ENCODE measurements around the gene CCDC117.
"Not testable (repeated sequence)": the region's sequence is repeated elsewhere in the genome, so short reads cannot be mapped to it uniquely, and the experiment has no call there.

Gene CCDC117

DNA sequence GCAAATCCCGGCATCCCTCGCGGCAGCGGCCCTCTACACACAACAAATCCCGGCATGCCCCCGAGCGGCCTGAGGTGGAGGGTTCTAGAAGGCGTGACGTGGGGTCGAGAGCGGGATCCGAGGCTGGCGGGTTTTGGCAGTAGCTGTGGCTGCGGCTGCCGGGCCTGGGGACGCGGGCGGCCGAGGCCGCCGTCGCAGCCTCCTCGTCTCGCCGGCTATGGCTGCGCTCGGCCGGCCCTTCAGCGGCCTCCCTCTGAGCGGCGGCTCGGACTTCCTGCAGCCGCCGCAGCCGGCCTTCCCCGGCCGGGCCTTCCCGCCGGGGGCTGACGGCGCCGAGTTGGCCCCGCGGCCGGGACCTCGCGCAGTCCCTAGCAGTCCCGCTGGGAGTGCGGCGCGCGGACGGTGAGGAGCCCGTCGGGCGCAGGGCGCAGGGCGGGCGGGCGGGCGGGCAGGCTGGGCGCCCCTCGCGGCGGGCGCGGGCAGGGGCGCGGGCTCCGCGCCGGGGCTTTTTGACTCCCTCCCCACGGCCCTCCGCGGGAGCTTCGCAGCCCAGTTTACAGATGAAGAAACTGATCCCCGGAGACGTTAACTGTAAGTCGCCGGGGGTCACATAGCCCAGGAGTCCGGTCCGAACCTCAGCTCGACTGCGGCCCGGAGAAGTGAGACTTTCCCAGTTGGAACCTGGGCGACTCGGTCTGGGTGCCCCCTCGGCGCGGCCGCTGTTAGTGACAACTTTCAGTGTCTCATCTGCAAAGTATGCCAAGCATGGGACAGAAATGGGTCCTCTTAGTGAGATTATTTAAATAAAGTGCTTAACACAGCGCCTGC is at the start of gene CCDC117:
TSS of gene CCDC117 (plus strand) at position 63 of the 828 bp plus-strand sequence. CDS start at position 218, 155 bp downstream.
- DNase-seq: peak; percentile 95

- no peak for DNase-seq
Measured at GRCh38 chr22:28728002-28728401, 44.5 kb upstream of the CCDC117 start.

- no peak for DNase-seq
Measured at GRCh38 chr22:28728621-28729313, 43.7 kb upstream of the CCDC117 start.

DNA sequence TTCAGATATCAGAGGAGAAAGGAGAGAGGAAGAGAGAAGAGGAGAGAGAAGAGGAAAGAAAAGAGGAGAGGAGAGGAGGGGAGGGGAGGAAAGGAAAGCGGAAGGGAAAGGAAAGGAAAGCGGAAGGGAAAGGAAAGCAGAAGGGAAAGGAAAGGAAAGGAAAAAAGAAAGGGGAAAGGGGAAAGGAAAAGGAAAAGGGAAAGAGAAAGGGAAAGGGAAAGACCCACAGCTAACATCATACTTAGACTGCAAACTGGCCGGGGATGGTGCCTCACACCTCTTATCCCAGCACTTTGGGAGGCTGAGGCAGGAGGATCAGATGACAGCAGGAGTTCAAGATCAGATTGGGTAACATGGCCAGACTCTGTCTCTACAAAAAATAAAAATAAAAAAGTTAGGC is 42.3 kb upstream of the CCDC117 start:
- DNase-seq: no peak

- DNase-seq: no peak
Measured at GRCh38 chr22:28734393-28734792, 38.1 kb upstream of the CCDC117 start.

DNA sequence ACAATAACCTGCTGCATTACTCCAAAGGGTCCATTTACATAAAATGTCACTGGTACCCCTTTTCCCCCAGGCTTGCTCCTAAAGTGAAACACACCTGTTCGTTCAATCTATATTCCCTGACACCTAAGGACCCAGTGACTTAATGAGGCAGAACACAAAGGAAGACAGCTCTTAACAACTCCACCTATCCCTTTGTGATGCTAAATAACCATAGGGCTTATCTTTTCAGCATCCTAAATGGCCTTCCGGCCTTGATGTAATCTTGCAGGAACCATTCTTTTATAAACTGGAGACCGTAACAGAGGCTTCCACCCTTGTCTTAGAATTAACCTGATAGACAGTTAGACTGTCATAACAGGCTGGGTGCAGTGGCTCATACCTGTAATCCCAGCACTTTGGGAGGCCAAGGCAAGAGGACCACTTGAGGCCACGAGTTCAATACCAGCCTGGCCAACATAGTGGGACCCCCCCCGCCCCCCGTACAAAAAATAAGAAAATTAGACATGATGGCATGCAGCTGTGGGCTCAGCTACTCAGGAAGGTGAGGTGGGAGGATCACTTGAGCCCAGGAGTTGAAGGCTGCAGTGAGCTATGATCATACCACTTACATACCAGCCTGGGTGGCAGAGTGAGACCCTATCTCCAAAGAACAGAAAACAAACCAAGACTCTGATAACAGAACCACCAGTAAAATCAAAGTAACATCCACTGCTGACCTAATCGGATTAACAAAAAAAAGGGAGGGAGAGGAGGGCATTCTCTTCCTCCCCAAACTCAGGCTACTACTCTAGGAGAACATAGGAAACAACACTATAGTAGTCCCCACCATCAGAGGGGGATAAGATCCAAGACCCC is 36.0 kb upstream of the CCDC117 start:
- no peak for DNase-seq

DNA sequence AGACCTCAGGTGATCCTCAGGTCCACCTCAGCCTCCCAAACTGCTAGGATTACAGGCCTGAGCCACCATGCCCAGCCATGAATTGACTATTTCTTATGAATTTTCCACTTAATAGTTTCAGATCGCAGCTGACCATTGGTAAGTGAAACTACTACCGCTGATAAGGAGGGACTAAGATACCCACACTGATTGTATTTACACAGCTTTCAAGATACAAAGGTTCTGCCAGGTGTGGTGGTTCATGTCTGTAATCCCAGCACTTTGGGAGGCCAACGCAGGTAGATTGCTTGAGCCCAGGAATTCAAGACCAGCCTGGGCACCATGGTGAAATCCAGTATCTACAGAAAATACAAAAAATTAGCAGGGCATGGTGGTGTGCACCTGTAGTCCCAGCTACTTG is 34.8 kb upstream of the CCDC117 start:
- no peak for DNase-seq

DNA sequence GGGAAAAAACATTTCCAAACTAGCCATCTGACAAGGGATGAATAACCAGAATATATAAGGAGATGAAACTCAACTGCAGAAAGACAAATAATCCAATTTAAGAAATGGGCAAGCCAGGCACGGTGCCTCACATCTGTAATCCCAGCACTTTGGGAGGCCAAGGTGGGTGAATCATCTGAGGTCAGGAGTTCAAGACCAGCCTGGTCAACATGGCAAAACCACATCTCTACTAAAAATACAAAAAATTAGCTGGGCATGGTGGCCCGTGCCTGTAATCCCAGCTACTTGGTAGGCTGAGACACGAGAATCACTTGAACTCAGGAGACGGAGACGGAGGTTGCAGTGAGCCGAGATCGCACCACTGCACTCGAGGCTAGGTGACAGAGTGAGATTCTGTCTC is 33.6 kb upstream of the CCDC117 start:
- not testable (repeated sequence) for DNase-seq

GRCh38 chr22:28741200-28741784 is 31.2 kb upstream of the CCDC117 start:
- no peak for DNase-seq

DNA sequence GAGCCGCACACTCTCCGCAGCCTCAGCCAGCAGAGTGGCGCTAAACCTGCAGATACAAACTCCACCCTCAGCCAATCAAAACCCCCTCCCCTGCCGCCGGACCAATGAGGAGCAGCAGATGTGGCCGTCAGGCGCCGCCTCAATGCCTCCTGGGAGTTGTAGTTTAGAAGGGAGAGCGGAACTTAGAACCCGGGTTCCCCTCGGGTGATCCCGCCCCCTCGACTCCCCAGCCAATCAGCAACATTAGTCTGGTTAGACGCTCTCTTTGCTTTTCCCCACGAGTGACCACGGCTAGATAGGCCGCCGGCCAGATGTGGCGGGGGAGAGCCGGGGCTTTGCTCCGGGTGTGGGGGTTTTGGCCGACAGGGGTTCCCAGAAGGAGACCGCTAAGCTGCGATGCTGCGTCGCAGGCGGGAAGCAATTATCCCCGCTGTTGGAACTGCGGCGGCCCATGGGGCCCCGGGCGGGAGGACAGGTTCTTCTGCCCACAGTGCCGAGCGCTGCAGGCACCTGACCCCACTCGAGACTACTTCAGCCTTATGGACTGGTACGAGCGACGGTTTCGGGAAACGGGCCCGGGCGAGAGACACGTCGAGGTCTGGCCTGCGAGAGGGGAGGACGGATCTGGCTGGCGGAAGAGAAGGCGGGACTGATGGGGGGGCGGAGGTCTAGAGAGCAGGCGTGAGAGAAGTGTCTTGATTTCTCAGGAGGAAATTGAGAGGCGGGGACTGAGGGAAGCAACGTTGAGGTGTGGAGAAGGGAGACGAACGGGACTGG is 30.5 kb upstream of the CCDC117 start, which contains the start of the genes CHEK2 and HSCB:
TSS of gene CHEK2 (minus strand) at position 36 of the 777 bp plus-strand sequence. CDS start 7,099 bp downstream, outside the sequence.
TSS of gene HSCB (plus strand) at position 255 of the 777 bp plus-strand sequence. CDS start at position 312, 57 bp downstream.
- peak; percentile 98 for DNase-seq

- no peak for DNase-seq
Measured at GRCh38 chr22:28742562-28742962, 29.9 kb upstream of the CCDC117 start.

- no peak for DNase-seq
Measured at GRCh38 chr22:28743852-28744251, 28.6 kb upstream of the CCDC117 start.

GRCh38 chr22:28750471-28750881 is 22.0 kb upstream of the CCDC117 start:
- DNase-seq: no peak

- DNase-seq: not testable (repeated sequence)
Measured at GRCh38 chr22:28754512-28754911, 18.0 kb upstream of the CCDC117 start.

GRCh38 chr22:28759861-28760560 is 12.5 kb upstream of the CCDC117 start:
- DNase-seq: no peak

DNA sequence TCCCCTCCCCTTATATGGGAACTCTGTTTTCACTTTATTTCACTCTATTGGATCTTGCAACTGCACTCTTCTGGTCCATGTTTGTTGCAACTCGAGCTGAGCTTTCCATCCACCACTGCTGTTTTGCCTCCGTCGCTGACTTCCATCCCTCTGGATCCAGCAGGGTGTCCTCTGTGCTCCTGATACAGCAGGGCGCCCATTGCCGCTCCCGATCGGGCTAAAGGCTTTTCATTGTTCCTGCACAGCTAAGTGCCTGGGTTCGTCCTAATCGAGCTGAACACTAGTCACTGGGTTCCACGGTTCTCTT is 11.1 kb upstream of the CCDC117 start:
- DNase-seq: no peak

GRCh38 chr22:28762000-28762399 is 10.5 kb upstream of the CCDC117 start:
- not testable (repeated sequence) for DNase-seq

- DNase-seq: no peak
Measured at GRCh38 chr22:28766628-28767027, 5.9 kb upstream of the CCDC117 start.

DNA sequence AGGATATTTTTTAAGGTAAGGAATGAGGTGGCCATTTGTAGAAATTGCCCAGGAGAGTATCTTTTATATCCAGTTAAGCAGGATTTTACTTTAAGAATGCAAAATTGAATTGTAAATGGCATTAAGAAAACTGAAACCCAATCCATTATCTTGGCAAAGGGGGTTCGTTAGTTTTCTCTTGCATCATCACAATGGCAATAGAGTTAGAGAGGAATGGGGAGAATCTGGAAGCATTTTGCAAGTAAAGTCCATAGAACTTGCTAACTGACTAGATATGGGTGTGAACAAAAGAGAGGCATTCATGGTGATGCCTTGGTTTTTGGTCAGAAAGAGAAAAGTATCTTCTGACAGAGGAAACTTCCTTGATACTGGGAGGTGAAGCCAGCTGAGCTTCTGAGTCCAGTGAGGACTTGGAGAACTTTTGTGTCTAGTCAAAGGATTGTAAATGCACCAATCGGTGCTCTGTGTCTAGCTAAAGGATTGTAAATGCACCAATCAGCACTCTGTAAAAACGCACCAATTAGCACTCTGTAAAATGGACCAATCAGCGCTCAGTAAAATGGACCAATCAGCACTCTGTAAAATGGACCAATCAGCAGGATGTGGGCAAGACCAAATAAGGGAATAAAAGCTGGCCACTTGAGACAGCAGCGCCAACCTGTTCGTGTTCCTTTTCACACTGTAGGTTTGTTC is 3.6 kb upstream of the CCDC117 start:
- DNase-seq: peak; percentile 33

GRCh38 chr22:28769394-28770085 is 3.0 kb upstream of the CCDC117 start:
- DNase-seq: no peak

Data from CD4-positive, alpha-beta T cell treated with Interleukin-17A for 1 hour (primary cell).